HEK293T (cell line): ENCODE measurements around the gene ADD1.

ENCODE experiments used
- CTCF ChIA-PET: fragments of 350-600 bp; formaldehyde crosslinking; extraction: SDS; loops from one replicate; lab custom pipeline; 2021; ENCODE audit warnings: antibody characterized with exemption, inconsistent platforms; lab: Yijun Ruan, JAX
- POLR2A ChIA-PET: fragments of 350-600 bp; formaldehyde crosslinking; extraction: SDS; loops from one replicate; lab custom pipeline; 2020; ENCODE audit warnings: antibody characterized with exemption, inconsistent platforms; lab: Yijun Ruan, JAX
- DNase-seq: peaks from one replicate; pipeline ENCODE4 v3.0.0; 2012; ENCODE audit warnings: mixed read lengths; ENCODE audit errors: extremely low spot score
- ARNT ChIP-seq: fragments of 450-650 bp; IDR thresholded peaks from 2 replicates; pipeline ENCODE4 v1.6.1; 2017; ENCODE audit warnings: mild to moderate bottlenecking
- BHLHE40 ChIP-seq: fragments of 450-650 bp; IDR thresholded peaks from 2 replicates; pipeline ENCODE4 v1.6.1; 2016; ENCODE audit warnings: mild to moderate bottlenecking, moderate library complexity, borderline replicate concordance
- CTBP1 ChIP-seq: fragments of 450-650 bp; IDR thresholded peaks from 2 replicates; pipeline ENCODE4 v1.6.1; 2016; ENCODE audit warnings: borderline replicate concordance
- ELF4 ChIP-seq: fragments of 450-650 bp; IDR thresholded peaks from 2 replicates; pipeline ENCODE4 v1.6.1; 2017; ENCODE audit warnings: antibody characterized with exemption
- FOXA1 ChIP-seq: fragments of 450-650 bp; IDR thresholded peaks from 2 replicates; pipeline ENCODE4 v1.6.1; 2016; ENCODE audit warnings: mild to moderate bottlenecking
- FOXK2 ChIP-seq: fragments of 450-650 bp; IDR thresholded peaks from 2 replicates; pipeline ENCODE4 v1.6.1; 2016; ENCODE audit warnings: mild to moderate bottlenecking
- FOXM1 ChIP-seq: fragments of 450-650 bp; IDR thresholded peaks from 2 replicates; pipeline ENCODE4 v1.6.1; 2017; ENCODE audit warnings: mild to moderate bottlenecking, borderline replicate concordance
- HDGF ChIP-seq: fragments of 450-650 bp; IDR thresholded peaks from 2 replicates; pipeline ENCODE4 v1.6.1; 2017; ENCODE audit warnings: antibody characterized with exemption, borderline replicate concordance
- L3MBTL2 ChIP-seq: fragments of 450-650 bp; conservative IDR thresholded peaks from 2 replicates; pipeline ENCODE4 v1.6.1; 2016; ENCODE audit warnings: mild to moderate bottlenecking
- LEF1 ChIP-seq: fragments of 450-650 bp; IDR thresholded peaks from 2 replicates; pipeline ENCODE4 v1.6.1; 2017; ENCODE audit warnings: mild to moderate bottlenecking, borderline replicate concordance
- NFRKB ChIP-seq: fragments of 450-650 bp; IDR thresholded peaks from 2 replicates; pipeline ENCODE4 v1.6.1; 2016; ENCODE audit warnings: mild to moderate bottlenecking, moderate library complexity
- SP1 ChIP-seq: fragments of 450-650 bp; IDR thresholded peaks from 2 replicates; pipeline ENCODE4 v1.6.1; 2017
- SUZ12 ChIP-seq: fragments of 450-650 bp; IDR thresholded peaks from 2 replicates; pipeline ENCODE4 v1.6.1; 2016; ENCODE audit warnings: mild to moderate bottlenecking
- TARDBP ChIP-seq: fragments of 450-650 bp; IDR thresholded peaks from 2 replicates; pipeline ENCODE4 v1.6.1; 2016
- ZNF384 ChIP-seq: fragments of 450-650 bp; IDR thresholded peaks from 2 replicates; pipeline ENCODE4 v1.6.1; 2016
- TF ChIP-seq, protein P1 (sequence below): fragments of 450-650 bp; IDR thresholded peaks from 2 replicates; pipeline ENCODE4 v1.6.1; 2016

The ADD1 gene

DNA sequence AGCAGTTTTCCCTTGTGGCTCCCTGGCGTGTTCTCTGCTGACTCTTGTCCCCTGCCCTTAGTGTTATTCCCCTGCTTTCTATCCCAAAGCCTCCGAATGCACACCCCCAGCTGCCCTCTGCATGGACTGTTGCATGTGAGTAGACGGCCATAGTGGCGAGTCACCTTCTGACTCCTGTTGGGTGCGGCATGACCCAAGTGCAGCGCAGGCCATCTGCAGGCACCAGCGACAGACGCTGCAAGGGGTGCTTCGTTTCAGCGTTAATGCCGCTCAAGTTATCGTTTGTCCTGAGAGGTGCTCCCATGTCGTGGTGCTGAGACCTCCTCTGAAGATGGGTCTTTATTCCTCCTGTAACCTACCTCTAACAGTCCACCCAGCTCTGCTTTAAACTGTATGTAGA lies 61.9 kb downstream of the ADD1 start:
- ChIA-PET CTCF (no interaction called here), POLR2A (no interaction called here)
- no peak for DNase-seq
- no peak for TF ChIP-seq SUZ12
- TF ChIP-seq L3MBTL2 = no peak
- TF ChIP-seq ARNT = no peak
- TF ChIP-seq HDGF = no peak
- TF ChIP-seq CTBP1 = no peak
- TF ChIP-seq ELF4 = no peak

DNA sequence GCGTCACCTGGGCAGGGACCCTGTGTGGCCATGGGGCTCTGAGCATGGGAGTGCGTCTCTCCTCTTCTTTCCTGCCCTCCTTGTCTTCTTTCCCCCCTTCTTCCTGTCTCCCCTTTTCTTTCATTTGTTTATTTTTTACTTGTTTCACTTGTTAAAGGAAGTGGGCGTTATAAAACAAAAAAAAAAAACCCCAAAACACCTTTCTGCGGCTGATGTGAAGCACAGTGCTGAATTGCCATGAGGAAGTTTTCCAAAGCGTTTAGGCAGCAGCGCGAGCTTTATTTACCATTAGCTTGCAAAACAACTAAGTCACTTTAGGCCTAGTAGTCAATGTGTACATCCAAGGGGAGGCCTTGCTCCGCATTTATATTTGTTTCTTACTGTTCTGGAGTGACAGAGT lies 62.6 kb downstream of the ADD1 start:
- ChIA-PET CTCF (no interaction called here), POLR2A (no interaction called here)
- DNase-seq = no peak
- TF ChIP-seq ARNT (no peak), L3MBTL2 (no peak), FOXK2 (no peak), LEF1 (no peak), CTBP1 (no peak), ZNF384 (no peak), FOXM1 (no peak), FOXA1 (no peak), SP1 (no peak), TARDBP (no peak), ELF4 (no peak), HDGF (no peak), BHLHE40 (no peak)
- TF ChIP-seq, protein P1, sequence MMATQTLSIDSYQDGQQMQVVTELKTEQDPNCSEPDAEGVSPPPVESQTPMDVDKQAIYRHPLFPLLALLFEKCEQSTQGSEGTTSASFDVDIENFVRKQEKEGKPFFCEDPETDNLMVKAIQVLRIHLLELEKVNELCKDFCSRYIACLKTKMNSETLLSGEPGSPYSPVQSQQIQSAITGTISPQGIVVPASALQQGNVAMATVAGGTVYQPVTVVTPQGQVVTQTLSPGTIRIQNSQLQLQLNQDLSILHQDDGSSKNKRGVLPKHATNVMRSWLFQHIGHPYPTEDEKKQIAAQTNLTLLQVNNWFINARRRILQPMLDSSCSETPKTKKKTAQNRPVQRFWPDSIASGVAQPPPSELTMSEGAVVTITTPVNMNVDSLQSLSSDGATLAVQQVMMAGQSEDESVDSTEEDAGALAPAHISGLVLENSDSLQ = no peak

- DNase-seq = no peak
- ChIA-PET POLR2A (no interaction called here), CTCF (no interaction called here)
- TF ChIP-seq SUZ12 (no peak), ARNT (no peak)
These were observed 63.6 kb downstream of the ADD1 start for GRCh38 chr4:2907226-2907625.

- TF ChIP-seq LEF1 (no peak), ELF4 (no peak), FOXK2 (no peak), TARDBP (no peak), BHLHE40 (no peak), ARNT (no peak), NFRKB (no peak), ZNF384 (no peak), FOXA1 (no peak), L3MBTL2 (no peak), SP1 (no peak)
- TF ChIP-seq, protein P1 = no peak
- DNase-seq = no peak
- POLR2A ChIA-PET = no interaction called here
These were observed 64.2 kb downstream of the ADD1 start for GRCh38 chr4:2907706-2908293.

DNA sequence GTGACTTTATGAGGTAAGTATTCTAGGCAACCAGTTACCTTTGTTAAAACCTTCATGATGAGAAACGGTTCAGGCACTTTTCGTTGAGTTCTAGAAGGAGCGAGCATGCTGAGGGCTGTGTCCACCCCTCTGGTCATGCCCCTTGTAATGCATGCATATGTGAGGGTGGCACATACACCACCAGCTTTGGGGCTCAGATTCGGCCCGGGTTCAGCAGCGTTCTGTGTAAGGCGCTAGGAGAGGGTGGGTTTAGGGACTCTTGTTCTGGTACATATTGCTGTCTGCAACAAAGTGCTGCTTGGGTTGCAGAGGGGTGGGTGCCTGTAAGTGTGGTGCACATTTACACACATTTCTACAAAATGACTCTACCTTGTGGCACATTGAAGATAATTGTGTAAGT lies 65.0 kb downstream of the ADD1 start:
- DNase-seq = no peak
- CTCF ChIA-PET = interaction anchor here (1.1 kb wide), 1 partner anchor 145 kb away, joined by 4 read pairs; no protein-coding TSS in a partner anchor
- no peak for TF ChIP-seq ELF4
- no peak for TF ChIP-seq FOXM1
- TF ChIP-seq NFRKB = no peak
- TF ChIP-seq ARNT = no peak
- TF ChIP-seq SUZ12 = no peak
- no peak for TF ChIP-seq HDGF
- POLR2A ChIA-PET = no interaction called here

More at GRCh38 chr4:2907706-2908293, 64.2 kb downstream of the ADD1 start:
- CTCF ChIA-PET = interaction anchor here (1.1 kb wide), 1 partner anchor 144 kb away, joined by 4 read pairs; no protein-coding TSS in a partner anchor

DNA sequence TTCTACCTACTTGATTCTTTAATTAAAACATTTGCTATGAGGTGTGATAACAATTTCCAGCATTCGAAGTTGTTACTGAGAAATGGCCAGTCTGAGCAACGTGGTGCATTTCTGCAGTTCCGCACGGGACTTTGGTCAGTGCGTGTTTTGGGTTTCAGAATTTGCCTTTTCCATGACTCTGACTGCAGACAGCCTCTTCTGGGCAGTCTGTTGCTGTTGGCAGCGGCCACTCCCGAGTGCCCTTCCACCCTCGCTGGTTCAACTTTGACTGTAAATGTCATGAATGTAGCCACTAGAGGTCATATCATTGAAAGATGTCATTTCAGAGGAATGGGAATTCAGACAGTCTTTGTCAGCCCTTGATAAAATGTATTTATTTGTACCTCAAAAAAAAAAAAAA lies 65.9 kb downstream of the ADD1 start:
- DNase-seq = no peak
- POLR2A ChIA-PET = no interaction called here
- TF ChIP-seq, protein P1 = no peak
- TF ChIP-seq FOXM1 (no peak), ELF4 (no peak), L3MBTL2 (no peak), SUZ12 (no peak), HDGF (no peak), ARNT (no peak), CTBP1 (no peak), LEF1 (no peak), FOXK2 (no peak), FOXA1 (no peak), SP1 (no peak), ZNF384 (no peak)
- CTCF ChIA-PET = no interaction called here

DNA sequence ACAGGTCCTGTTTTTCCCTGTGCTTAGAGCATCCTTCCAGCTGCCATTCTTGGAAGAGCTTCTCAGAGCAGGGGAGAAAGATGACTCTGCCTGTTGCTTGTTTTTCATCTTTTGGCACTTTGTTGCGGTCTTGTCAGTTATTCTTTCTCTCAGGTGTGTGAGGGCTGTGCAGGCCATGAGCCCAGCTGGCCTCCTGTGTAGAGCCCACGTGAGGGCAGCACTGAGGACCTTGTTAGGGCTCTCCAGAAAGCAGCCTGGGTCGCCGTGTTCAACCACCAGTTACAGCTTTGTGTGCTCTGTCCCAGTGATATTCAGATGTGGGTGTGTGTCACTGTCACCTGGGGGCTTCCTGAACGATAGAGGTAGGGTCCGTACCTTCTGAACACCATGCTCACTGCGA lies 66.8 kb downstream of the ADD1 start:
- no peak for TF ChIP-seq TARDBP
- TF ChIP-seq LEF1 = no peak
- TF ChIP-seq ELF4 = no peak
- no peak for TF ChIP-seq FOXA1
- no peak for TF ChIP-seq SP1
- no peak for TF ChIP-seq L3MBTL2
- TF ChIP-seq, protein P1 = no peak
- no peak for TF ChIP-seq SUZ12
- no peak for TF ChIP-seq NFRKB
- no peak for DNase-seq
- ChIA-PET CTCF (interaction anchor here (1.2 kb wide), 1 partner anchor 25 kb away, joined by 3 read pairs; no protein-coding TSS in a partner anchor), POLR2A (interaction anchor here (1.1 kb wide), 1 partner anchor 25 kb away, joined by 3 read pairs; no protein-coding TSS in a partner anchor)
